A549 (cell line): ENCODE results near the gene MLPH. TPM values are rescaled to one million over a fixed set of nuclear protein-coding genes. Genes with fewer than 3 reads are reported as not detected.

Experiments used
- ATAC-seq, 2 experiments: fragments of 200-7000 bp in 1 of 2; fragments of >200 bp in 1 of 2; cut with Nextera tagmentation in 1 of 2; cut with Tn5 transposase in 1 of 2; 3 replicates each; pipeline versions ENCODE4 v1.8.0 to v1.9.1; 2018 to 2020; ENCODE audit warnings: mild to moderate bottlenecking in 1 of 2, moderate library complexity in 1 of 2
- CTCF ChIA-PET: fragments of 300-600 bp; sonication (Branson Sonifier 250); formaldehyde crosslinking; extraction: SDS; loops from one replicate; lab custom pipeline; 2021; ENCODE audit warnings: antibody characterized with exemption, inconsistent platforms; lab: Yijun Ruan, JAX
- POLR2A ChIA-PET: fragments of 350-600 bp; formaldehyde crosslinking; extraction: SDS; loops from one replicate; lab custom pipeline; 2021; ENCODE audit warnings: antibody characterized with exemption, inconsistent platforms; lab: Yijun Ruan, JAX
- DNase-seq, 2 experiments: peaks; one replicate each; pipeline versions ENCODE4 v3.0.0 to v3.0.0-alpha.2; 2011 to 2016; ENCODE audit warnings: low read depth in 1 of 2, low spot score in 1 of 2
- FAIRE-seq: peaks from 2 replicates; lab custom pipeline; 2011; peaks lifted over from hg19 to GRCh38; lab: Jason Lieb, UNC
- H3K27ac ChIP-seq, 2 experiments: fragments of >200 bp; sonication (Bioruptor Twin); formaldehyde crosslinking; 3 replicates each; pipeline ENCODE4 v1.5.1; 2016 to 2017
- H3K4me1 ChIP-seq: fragments of >200 bp; sonication (Bioruptor Twin); formaldehyde crosslinking; 3 replicates; pipeline ENCODE4 v1.6.1; 2016
- H3K4me2 ChIP-seq: fragments of >200 bp; sonication (Bioruptor Twin); formaldehyde crosslinking; 3 replicates; pipeline ENCODE4 v1.6.1; 2016
- H3K4me3 ChIP-seq: fragments of >200 bp; sonication (Bioruptor Twin); formaldehyde crosslinking; 3 replicates; pipeline ENCODE4 v1.5.1; 2016
- H3K9me3 ChIP-seq: fragments of >200 bp; sonication (Bioruptor Twin); formaldehyde crosslinking; 3 replicates; pipeline ENCODE4 v1.6.1; 2016
- ATOH8 ChIP-seq: fragments of 250-450 bp; sonication (Bioruptor Pico); IDR thresholded peaks from 2 replicates; pipeline ENCODE4 v1.5.0; 2020; ENCODE audit warnings: low read depth, mild to moderate bottlenecking, moderate library complexity
- BCL3 ChIP-seq: fragments of >200 bp; sonication (Bioruptor Twin); formaldehyde crosslinking; IDR thresholded peaks from 3 replicates; pipeline ENCODE4 v1.6.1; 2016
- BHLHE40 ChIP-seq: IDR thresholded peaks from 2 replicates; pipeline ENCODE4 v1.6.1; 2012; ENCODE audit warnings: low read depth, low read length, inconsistent platforms
- CBX8 ChIP-seq: fragments of 200-600 bp; sonication (generic); IDR thresholded peaks from 2 replicates; pipeline ENCODE4 v1.6.1; 2016
- CEBPB ChIP-seq, 2 experiments: fragments of >200 bp in 1 of 2; sonication (Bioruptor Twin) in 1 of 2; formaldehyde crosslinking in 1 of 2; IDR thresholded peaks; 2 replicates each; pipeline ENCODE4 v1.6.1; 2012 to 2016
- E2F6 ChIP-seq: IDR thresholded peaks from 2 replicates; pipeline ENCODE4 v1.6.1; 2012; ENCODE audit warnings: low read depth, borderline replicate concordance
- EHF ChIP-seq: fragments of 250-450 bp; sonication (Bioruptor Pico); IDR thresholded peaks from 2 replicates; pipeline ENCODE4 v1.5.0; 2020; ENCODE audit warnings: mild to moderate bottlenecking
- EHMT2 ChIP-seq: fragments of 200-600 bp; sonication (generic); IDR thresholded peaks from 2 replicates; pipeline ENCODE4 v1.6.1; 2016; ENCODE audit warnings: antibody characterized with exemption, low read depth, mild to moderate bottlenecking, moderate library complexity
- EP300 ChIP-seq, 2 experiments: fragments of >200 bp; sonication (Bioruptor Twin); formaldehyde crosslinking; IDR thresholded peaks; 2 replicates in 1 of 2; 3 replicates in 1 of 2; pipeline ENCODE4 v1.6.1; 2016 to 2017
- FOSB ChIP-seq: fragments of 250-450 bp; sonication (Bioruptor Pico); IDR thresholded peaks from 2 replicates; pipeline ENCODE4 v1.5.0; 2020; ENCODE audit warnings: mild to moderate bottlenecking, moderate library complexity
- FOXS1 ChIP-seq: fragments of 250-450 bp; sonication (Bioruptor Pico); IDR thresholded peaks from 2 replicates; pipeline ENCODE4 v1.5.0; 2020; ENCODE audit warnings: mild to moderate bottlenecking, moderate library complexity
- GATA3 ChIP-seq: IDR thresholded peaks from 2 replicates; pipeline ENCODE4 v1.6.1; 2012; ENCODE audit warnings: borderline replicate concordance
- HDAC2 ChIP-seq: fragments of 200-600 bp; sonication (generic); IDR thresholded peaks from 2 replicates; pipeline ENCODE4 v1.6.1; 2016
- HOXA7 ChIP-seq: fragments of 250-450 bp; sonication (Bioruptor Pico); IDR thresholded peaks from 2 replicates; pipeline ENCODE4 v1.5.0; 2020; ENCODE audit warnings: mild to moderate bottlenecking, moderate library complexity
- HOXB13 ChIP-seq: fragments of 250-450 bp; sonication (Bioruptor Pico); IDR thresholded peaks from 2 replicates; pipeline ENCODE4 v1.5.0; 2020; ENCODE audit warnings: low read depth, mild to moderate bottlenecking, moderate library complexity
- HOXB5 ChIP-seq: fragments of 250-450 bp; sonication (Bioruptor Pico); IDR thresholded peaks from 2 replicates; pipeline ENCODE4 v1.5.0; 2020; ENCODE audit warnings: mild to moderate bottlenecking, moderate library complexity
- JUN ChIP-seq, 2 experiments: fragments of >200 bp; sonication (Bioruptor Twin); formaldehyde crosslinking; IDR thresholded peaks; 2 replicates in 1 of 2; 3 replicates in 1 of 2; pipeline ENCODE4 v1.6.1; 2016 to 2017
- KDM5A ChIP-seq: fragments of 200-600 bp; sonication (generic); IDR thresholded peaks from 2 replicates; pipeline ENCODE4 v1.6.1; 2016; ENCODE audit warnings: antibody characterized with exemption, mild to moderate bottlenecking
- MAFK ChIP-seq: fragments of 450-650 bp; IDR thresholded peaks from 2 replicates; pipeline ENCODE4 v1.6.1; 2014; ENCODE audit not compliant: partially characterized antibody
- MAX ChIP-seq: IDR thresholded peaks from 2 replicates; pipeline ENCODE4 v1.6.1; 2012
- NFE2L2 ChIP-seq: fragments of 150-350 bp; conservative IDR thresholded peaks from 2 replicates; pipeline ENCODE4 v1.6.1; 2014; ENCODE audit warnings: low read length
- NPAS2 ChIP-seq: fragments of 250-450 bp; sonication (Bioruptor Pico); IDR thresholded peaks from 2 replicates; pipeline ENCODE4 v1.8.0; 2022; ENCODE audit warnings: mild to moderate bottlenecking, moderate library complexity, borderline replicate concordance
- PBX3 ChIP-seq: IDR thresholded peaks from 2 replicates; pipeline ENCODE4 v1.6.1; 2012
- POLR2A ChIP-seq: IDR thresholded peaks from 2 replicates; pipeline ENCODE4 v1.6.1; 2012; ENCODE audit warnings: mild to moderate bottlenecking, low read length
- RARB ChIP-seq: fragments of 250-450 bp; sonication (Bioruptor Pico); IDR thresholded peaks from 2 replicates; pipeline ENCODE4 v1.8.0; 2021; ENCODE audit warnings: mild to moderate bottlenecking, moderate library complexity
- REST ChIP-seq: fragments of 200-600 bp; sonication (generic); IDR thresholded peaks from 2 replicates; pipeline ENCODE4 v1.6.1; 2016; ENCODE audit warnings: antibody characterized with exemption, mild to moderate bottlenecking, moderate library complexity
- SREBF2 ChIP-seq: fragments of 450-650 bp; IDR thresholded peaks from 2 replicates; pipeline ENCODE4 v1.6.1; 2014; ENCODE audit warnings: mild to moderate bottlenecking, moderate library complexity
- USF2 ChIP-seq: fragments of 450-650 bp; IDR thresholded peaks from 2 replicates; pipeline ENCODE4 v1.6.1; 2014; ENCODE audit warnings: antibody characterized with exemption
- ZC3H11A ChIP-seq: fragments of 450-650 bp; IDR thresholded peaks from 2 replicates; pipeline ENCODE4 v1.6.1; 2014; ENCODE audit warnings: antibody characterized with exemption, mild to moderate bottlenecking
- ZNF302 ChIP-seq: fragments of 250-450 bp; sonication (Bioruptor Pico); IDR thresholded peaks from 2 replicates; pipeline ENCODE4 v1.9.0; 2021; ENCODE audit warnings: inconsistent platforms, mild to moderate bottlenecking, moderate library complexity
- WGBS: methylation state at CpG from one replicate; pipeline ENCODE4 v1.1.6; 2017; ENCODE audit errors: missing lambda C conversion rate; 5-methylcytosine and 5-hydroxymethylcytosine counted together
- polyA plus RNA-seq, 4 experiments: library from polyadenylated mRNA; depleted of rRNA in 3 of 4; stranded (reverse); fragments of >200 nt; fragmentation: RNase III in 1 of 4; extraction: RNeasy Plus Mini Kit Qiagen cat#74134 plus additional on column Dnase treatment in 1 of 4; gene quantifications; 2 replicates in 3 of 4; 3 replicates in 1 of 4; pipeline ENCODE4 v1.2.3, GENCODE V29; 2011 to 2017

MLPH gene
- polyA plus RNA-seq, 2 of the 4 experiments (the other 2 are of a cell fraction): 218 to 350 TPM

- peaks cover 42% of the 10 kb centered on the region for H3K4me1 ChIP-seq
- POLR2A ChIA-PET: interaction anchor here (1.1 kb wide), 1 partner anchor 19 kb away, joined by 3 read pairs; no protein-coding TSS in a partner anchor
- no peak for FAIRE-seq
- CTCF ChIA-PET: interaction anchor here (1.2 to 5.1 kb wide), 10 partner anchors 8 to 328 kb away, joined by 3 to 29 read pairs (median 7); no protein-coding TSS in a partner anchor
- peak overlapping the region; percentile 76 for H3K4me2 ChIP-seq
- peak in 1 of 2 experiments; percentile 76 for DNase-seq
- 53% methylated on average over 6 of the region's 6 CpGs for WGBS
- peak; percentile 12 to 58; a peak in 5 of 6 replicates for ATAC-seq
- TF ChIP-seq EHF: no peak
- peak; percentile 79 to 80 for TF ChIP-seq CEBPB (IDR thresholded peaks at IDR 0.05)
- TF ChIP-seq USF2: peak; percentile 93
- TF ChIP-seq BCL3: 0 out of 3 replicates have a peak, but pooled peaks have one; percentile 46
- TF ChIP-seq GATA3: no peak
- TF ChIP-seq EP300 (IDR thresholded peaks at IDR 0.05): peak in 1 of 2 experiments; percentile 21; a peak in 1 of 5 replicates
- TF ChIP-seq BHLHE40: 0 out of 2 replicates have a peak, but pooled peaks have one; percentile 2
- TF ChIP-seq POLR2A: peak; percentile 40
- no peak overlapping the region for H3K4me3 ChIP-seq
- H3K27ac ChIP-seq: peak overlapping the region; percentile 98 to 99
- no peaks in the 10 kb centered on the region for H3K9me3 ChIP-seq
Observed at GRCh38 chr2:237482485-237482884, 4.6 kb upstream of the MLPH start.

- peak overlapping the region; percentile 76 for H3K4me2 ChIP-seq
- DNase-seq (peak; percentile 58 to 90), FAIRE-seq (peak; percentile 87), ATAC-seq (peak; percentile 57 to 61)
- H3K9me3 ChIP-seq: no peaks in the 10 kb centered on the region
- ChIA-PET CTCF (interaction anchor here (1.5 to 5.1 kb wide), 7 partner anchors 8 to 329 kb away, joined by 4 to 29 read pairs (median 18); no protein-coding TSS in a partner anchor), POLR2A (interaction anchor here (0.6 to 1.1 kb wide), 2 partner anchors 8 to 18 kb away, joined by 3 read pairs; no protein-coding TSS in a partner anchor)
- 0 out of 3 replicates have a peak overlapping the region, but pooled peaks have one; percentile 6 for H3K4me3 ChIP-seq
- H3K27ac ChIP-seq: peak overlapping the region; percentile 98 to 99
- WGBS: 13% methylated on average over 9 of the region's 9 CpGs
- peaks cover 42% of the 10 kb centered on the region for H3K4me1 ChIP-seq
- TF ChIP-seq NFE2L2 (no peak), CBX8 (no peak), JUN (IDR thresholded peaks at IDR 0.05) (peak; percentile 71 to 82; a peak in 4 of 5 replicates), E2F6 (0 out of 2 replicates have a peak, but pooled peaks have one; percentile 20), REST (no peak), CEBPB (IDR thresholded peaks at IDR 0.05) (no peak), MAFK (no peak), HOXB13 (CRISPR knock-in tag) (no peak), ATOH8 (CRISPR knock-in tag) (no peak; the same call in 1 of the 2 replicates), FOSB (CRISPR knock-in tag) (no peak), EP300 (IDR thresholded peaks at IDR 0.05) (no peak), HDAC2 (no peak), NPAS2 (CRISPR knock-in tag) (no peak), FOXS1 (CRISPR knock-in tag) (no peak), RARB (CRISPR knock-in tag) (no peak), ZNF302 (no peak), HOXB5 (CRISPR knock-in tag) (no peak), EHMT2 (no peak), ZC3H11A (no peak), KDM5A (no peak), SREBF2 (no peak), PBX3 (no peak), MAX (peak; percentile 67), HOXA7 (CRISPR knock-in tag) (no peak)
Observed at GRCh38 chr2:237483018-237483731, 3.9 kb upstream of the MLPH start.
